WERI-Rb-1 (cell line): ENCODE results near the gene ACER3.

Experiments used
- DNase-seq: peaks from one replicate; pipeline ENCODE4 v3.0.0-alpha.2; 2020
- H3K27ac ChIP-seq: fragments of 250-450 bp; sonication (Bioruptor Pico); 2 replicates; pipeline ENCODE4 v1.5.1; 2020; ENCODE audit warnings: mild to moderate bottlenecking, moderate library complexity
- H3K27me3 ChIP-seq: fragments of 250-450 bp; sonication (Bioruptor Pico); 2 replicates; pipeline ENCODE4 v1.5.1; 2021; ENCODE audit warnings: mild to moderate bottlenecking, low read depth, moderate library complexity; ENCODE audit not compliant: insufficient read depth, severe bottlenecking
- H3K36me3 ChIP-seq: fragments of 250-450 bp; sonication (Bioruptor Pico); 2 replicates; pipeline ENCODE4 v1.5.1; 2020; ENCODE audit warnings: mild to moderate bottlenecking, moderate library complexity
- H3K4me3 ChIP-seq: 2 replicates; pipeline ENCODE4 v1.5.1; 2011; ENCODE audit warnings: low read depth, mild to moderate bottlenecking, control low read depth, low read length
- H3K9me3 ChIP-seq: fragments of 250-450 bp; sonication (Bioruptor Pico); 2 replicates; pipeline ENCODE4 v1.5.1; 2021; ENCODE audit warnings: mild to moderate bottlenecking, moderate library complexity; ENCODE audit not compliant: severe bottlenecking
- TF ChIP-seq, protein P1 (sequence below): IDR thresholded peaks from 2 replicates; pipeline ENCODE4 v1.5.1; 2011; ENCODE audit warnings: low read depth, mild to moderate bottlenecking, control low read depth, inconsistent platforms, low read length

ACER3 gene

DNA sequence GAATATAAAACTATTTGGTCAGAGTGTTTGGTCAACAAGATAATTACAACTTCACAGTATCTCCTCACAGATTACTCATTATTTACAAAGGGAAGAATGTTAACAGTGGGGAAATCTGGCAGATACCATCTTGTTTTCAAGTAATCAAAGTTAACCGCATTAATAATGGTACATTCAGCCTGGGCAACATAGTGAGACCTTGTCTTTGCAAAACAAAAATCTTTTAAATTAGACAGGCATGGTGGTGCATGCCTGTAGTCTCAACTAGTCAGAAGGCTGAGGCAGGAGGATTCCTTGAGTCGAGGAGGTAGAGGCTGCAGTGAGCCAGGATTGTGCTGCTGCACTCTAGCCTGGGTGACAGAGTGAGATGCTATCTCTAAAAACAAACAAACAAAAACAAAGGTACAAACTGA lies 78.5 kb downstream of the ACER3 start:
- DNase-seq, result no peak
- H3K27ac ChIP-seq, result no peak overlapping the region
- TF ChIP-seq, protein P1, sequence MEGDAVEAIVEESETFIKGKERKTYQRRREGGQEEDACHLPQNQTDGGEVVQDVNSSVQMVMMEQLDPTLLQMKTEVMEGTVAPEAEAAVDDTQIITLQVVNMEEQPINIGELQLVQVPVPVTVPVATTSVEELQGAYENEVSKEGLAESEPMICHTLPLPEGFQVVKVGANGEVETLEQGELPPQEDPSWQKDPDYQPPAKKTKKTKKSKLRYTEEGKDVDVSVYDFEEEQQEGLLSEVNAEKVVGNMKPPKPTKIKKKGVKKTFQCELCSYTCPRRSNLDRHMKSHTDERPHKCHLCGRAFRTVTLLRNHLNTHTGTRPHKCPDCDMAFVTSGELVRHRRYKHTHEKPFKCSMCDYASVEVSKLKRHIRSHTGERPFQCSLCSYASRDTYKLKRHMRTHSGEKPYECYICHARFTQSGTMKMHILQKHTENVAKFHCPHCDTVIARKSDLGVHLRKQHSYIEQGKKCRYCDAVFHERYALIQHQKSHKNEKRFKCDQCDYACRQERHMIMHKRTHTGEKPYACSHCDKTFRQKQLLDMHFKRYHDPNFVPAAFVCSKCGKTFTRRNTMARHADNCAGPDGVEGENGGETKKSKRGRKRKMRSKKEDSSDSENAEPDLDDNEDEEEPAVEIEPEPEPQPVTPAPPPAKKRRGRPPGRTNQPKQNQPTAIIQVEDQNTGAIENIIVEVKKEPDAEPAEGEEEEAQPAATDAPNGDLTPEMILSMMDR, result no peak
- H3K36me3 ChIP-seq, result no peaks in the 10 kb centered on the region
- H3K27me3 ChIP-seq, result no peaks in the 10 kb centered on the region
- no peak overlapping the region for H3K4me3 ChIP-seq
- H3K9me3 ChIP-seq, result peaks cover 2% of the 10 kb centered on the region

DNA sequence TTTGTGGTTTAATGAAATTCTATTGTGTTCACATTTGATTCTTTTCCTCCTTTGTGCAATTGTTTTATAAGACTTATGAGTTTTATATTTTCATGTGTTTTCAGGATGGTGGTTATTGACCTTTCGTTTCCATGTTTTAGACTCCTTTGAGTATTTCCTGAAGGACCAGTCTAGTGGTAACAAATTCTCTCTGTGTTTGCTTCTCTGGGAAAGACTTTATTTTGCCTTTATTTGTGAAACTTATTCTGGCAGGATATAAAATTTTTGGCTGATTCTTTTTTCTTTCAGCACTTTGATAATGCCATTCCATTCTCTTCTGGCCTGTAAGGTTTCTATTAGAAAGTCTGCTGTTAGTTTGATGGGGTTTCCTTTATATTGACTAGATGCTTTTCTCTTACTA lies 83.5 kb downstream of the ACER3 start:
- TF ChIP-seq, protein P1, result no peak
- H3K4me3 ChIP-seq, result no peak overlapping the region

DNA sequence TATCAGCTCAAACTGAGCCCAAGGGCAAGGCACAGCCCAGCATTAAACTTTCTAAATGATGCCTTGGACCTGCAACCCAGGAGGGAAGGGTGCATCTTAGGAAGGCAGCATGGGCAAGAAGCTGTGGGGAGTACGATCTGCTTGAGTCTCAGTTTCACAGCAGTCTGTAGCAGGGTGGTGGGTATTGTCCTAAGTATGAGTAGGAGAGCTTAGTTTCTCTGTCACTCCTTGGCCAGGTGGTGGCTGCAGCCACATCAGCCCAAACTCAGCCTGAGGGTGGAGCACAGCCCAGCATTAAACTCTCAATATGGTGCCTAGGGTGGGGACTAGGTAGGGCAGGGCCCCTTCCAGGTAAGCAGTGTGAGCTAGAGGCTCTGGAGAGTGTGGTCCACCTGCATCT lies 85.5 kb downstream of the ACER3 start:
- DNase-seq, result no peak
- Histone ChIP-seq H3K9me3 (no peaks in the 10 kb centered on the region), H3K27ac (no peak overlapping the region), H3K4me3 (no peak overlapping the region), H3K36me3 (no peaks in the 10 kb centered on the region), H3K27me3 (no peaks in the 10 kb centered on the region)
- TF ChIP-seq, protein P1, result no peak

More for the DNA sequence above, 83.5 kb downstream of the ACER3 start:
- Histone ChIP-seq H3K36me3 (no peaks in the 10 kb centered on the region), H3K27ac (no peak overlapping the region), H3K9me3 (no peaks in the 10 kb centered on the region), H3K27me3 (no peaks in the 10 kb centered on the region)
- DNase-seq, result no peak

DNA sequence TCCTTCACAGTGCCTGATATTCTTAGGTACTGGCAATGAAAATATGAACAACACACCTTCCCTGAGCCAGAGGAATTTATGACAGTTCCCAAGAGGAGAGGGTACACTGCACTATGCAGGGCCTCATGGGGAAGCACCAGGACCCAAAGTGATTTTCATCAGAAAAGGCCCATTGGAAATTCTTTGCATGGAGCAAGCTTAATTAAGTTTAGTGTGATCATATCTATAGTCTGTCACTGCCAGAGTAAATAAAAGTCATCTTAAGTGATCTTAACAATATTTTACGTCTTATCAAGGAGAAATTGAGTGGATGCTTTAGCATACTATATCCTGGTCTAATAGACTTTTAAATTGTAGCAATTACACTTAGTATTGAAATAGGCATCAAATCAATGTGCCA lies 86.5 kb downstream of the ACER3 start:
- TF ChIP-seq, protein P1, result no peak
- Histone ChIP-seq H3K9me3 (no peaks in the 10 kb centered on the region), H3K27ac (no peak overlapping the region), H3K4me3 (no peak overlapping the region), H3K36me3 (no peaks in the 10 kb centered on the region), H3K27me3 (no peaks in the 10 kb centered on the region)
- DNase-seq, result no peak

DNA sequence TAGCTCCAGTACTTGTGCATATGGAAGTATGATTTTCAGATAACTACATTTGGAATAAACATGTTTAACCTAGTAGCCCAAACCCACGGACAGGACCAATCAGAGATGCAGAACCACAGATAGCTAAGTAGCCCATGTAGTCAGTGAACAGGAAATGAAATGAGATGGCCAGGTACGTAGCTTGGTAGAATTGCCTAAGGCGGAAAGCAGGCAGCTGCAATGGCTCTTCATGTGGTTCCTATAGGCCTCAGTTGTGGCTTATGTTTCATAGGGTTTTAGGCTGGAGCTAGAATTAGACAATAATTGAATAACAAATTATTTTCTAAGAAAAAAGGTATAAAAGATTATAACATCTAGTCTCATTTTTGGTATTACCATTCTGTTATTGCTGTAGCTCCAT lies 87.1 kb downstream of the ACER3 start:
- no peaks in the 10 kb centered on the region for H3K27me3 ChIP-seq
- TF ChIP-seq, protein P1, result no peak
- no peak overlapping the region for H3K27ac ChIP-seq
- H3K9me3 ChIP-seq, result no peaks in the 10 kb centered on the region
- H3K4me3 ChIP-seq, result no peak overlapping the region
- H3K36me3 ChIP-seq, result no peaks in the 10 kb centered on the region
- DNase-seq, result no peak

DNA sequence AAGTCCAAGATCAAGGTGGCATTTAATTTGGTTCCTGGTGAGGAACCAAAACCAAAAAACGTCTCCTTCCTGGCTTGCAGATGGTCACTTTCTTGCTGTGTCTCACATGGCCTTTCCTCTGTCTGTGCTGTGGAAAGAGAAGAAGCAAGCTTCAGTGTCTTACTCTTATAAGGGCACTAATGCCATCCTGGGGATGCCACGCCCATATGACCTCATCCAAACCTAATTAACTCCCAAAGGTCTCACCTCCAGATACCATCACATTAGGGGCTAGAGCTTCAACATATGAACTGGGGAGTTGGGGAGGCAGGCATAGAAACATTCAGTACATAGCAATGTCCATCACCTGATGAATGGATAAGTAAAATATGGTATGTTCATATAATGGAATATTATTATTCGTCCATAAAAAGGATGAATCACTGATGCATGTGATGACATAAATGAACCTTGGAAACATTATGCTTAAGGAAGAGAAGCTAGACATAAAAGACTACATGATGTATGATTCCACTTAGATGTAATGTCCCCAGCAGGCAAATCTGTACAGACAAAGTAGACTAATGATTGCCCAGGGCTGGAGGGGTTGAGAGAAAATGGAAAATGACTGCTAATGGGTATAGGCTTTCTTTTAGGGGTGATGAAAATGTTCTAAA lies 94.9 kb downstream of the ACER3 start:
- no peaks in the 10 kb centered on the region for H3K27me3 ChIP-seq
- no peak overlapping the region for H3K4me3 ChIP-seq
- H3K9me3 ChIP-seq, result no peaks in the 10 kb centered on the region
- DNase-seq, result no peak
- TF ChIP-seq, protein P1, result no peak
- H3K27ac ChIP-seq, result no peak overlapping the region
- peaks cover 7% of the 10 kb centered on the region for H3K36me3 ChIP-seq
